GM21526 (cell line): ENCODE measurements around the gene TUBD1.
"Not testable (repeated sequence)": the region's sequence is repeated elsewhere in the genome, so short reads cannot be mapped to it uniquely, and the experiment has no call there.

Source experiments
- ATAC-seq: cut with Tn5 transposase; IDR thresholded peaks from one replicate; pipeline ENCODE4 v1.9.1; 2021; ENCODE audit warnings: moderate library complexity; ENCODE audit not compliant: unreplicated experiment, low FRiP score

Gene TUBD1

GRCh38 chr17:59892924-59893675, at the start of gene TUBD1, which contains the start of gene RPS6KB1:
TSS of gene TUBD1 (minus strand) at chr17:59892943. CDS start at chr17:59891002, 1,941 bp downstream.
TSS of gene RPS6KB1 (plus strand) at chr17:59893121. CDS start at chr17:59893185, 64 bp downstream.
- ATAC-seq, result peak; percentile 83

GRCh38 chr17:59941131-59941530, 48.4 kb upstream of the TUBD1 start:
- ATAC-seq, result no peak

- ATAC-seq, result not testable (repeated sequence)
Measured at GRCh38 chr17:59940697-59941096, 48.0 kb upstream of the TUBD1 start.

- ATAC-seq, result not testable (repeated sequence)
Measured at GRCh38 chr17:59933317-59933716, 40.6 kb upstream of the TUBD1 start.

- not testable (repeated sequence) for ATAC-seq
Measured at GRCh38 chr17:59930768-59931167, 38.0 kb upstream of the TUBD1 start.

GRCh38 chr17:59930121-59930520, 37.4 kb upstream of the TUBD1 start:
- ATAC-seq, result not testable (repeated sequence)

GRCh38 chr17:59920637-59921036, 27.9 kb upstream of the TUBD1 start:
- ATAC-seq, result not testable (repeated sequence)

GRCh38 chr17:59916446-59916845, 23.7 kb upstream of the TUBD1 start:
- no peak for ATAC-seq

GRCh38 chr17:59914274-59914854, 21.6 kb upstream of the TUBD1 start:
- no peak for ATAC-seq

GRCh38 chr17:59907467-59907866, 14.7 kb upstream of the TUBD1 start:
- ATAC-seq, result no peak

GRCh38 chr17:59903455-59903854, 10.7 kb upstream of the TUBD1 start:
- no peak for ATAC-seq

- no peak for ATAC-seq
Measured at GRCh38 chr17:59901604-59902003, 8.9 kb upstream of the TUBD1 start.

- no peak for ATAC-seq
Measured at GRCh38 chr17:59899099-59899498, 6.4 kb upstream of the TUBD1 start.

- no peak for ATAC-seq
Measured at GRCh38 chr17:59897090-59897489, 4.3 kb upstream of the TUBD1 start.

GRCh38 chr17:59893676-59894100, 945 bp upstream of the TUBD1 start:
- no peak for ATAC-seq

- peak; percentile 48 for ATAC-seq
Measured at GRCh38 chr17:59892251-59892923, 356 bp downstream of the TUBD1 start.

- ATAC-seq, result no peak
Measured at GRCh38 chr17:59890720-59891119, 2.0 kb downstream of the TUBD1 start.

- no peak for ATAC-seq
Measured at GRCh38 chr17:59888145-59888750, 4.5 kb downstream of the TUBD1 start.

GRCh38 chr17:59884861-59885260, 7.9 kb downstream of the TUBD1 start:
- ATAC-seq, result no peak

- no peak for ATAC-seq
Measured at GRCh38 chr17:59878624-59879023, 14.1 kb downstream of the TUBD1 start.

- ATAC-seq, result no peak
Measured at GRCh38 chr17:59877965-59878364, 14.8 kb downstream of the TUBD1 start.
